Measurements from ENCODE around the gene SNCAIP.

SNCAIP gene

DNA sequence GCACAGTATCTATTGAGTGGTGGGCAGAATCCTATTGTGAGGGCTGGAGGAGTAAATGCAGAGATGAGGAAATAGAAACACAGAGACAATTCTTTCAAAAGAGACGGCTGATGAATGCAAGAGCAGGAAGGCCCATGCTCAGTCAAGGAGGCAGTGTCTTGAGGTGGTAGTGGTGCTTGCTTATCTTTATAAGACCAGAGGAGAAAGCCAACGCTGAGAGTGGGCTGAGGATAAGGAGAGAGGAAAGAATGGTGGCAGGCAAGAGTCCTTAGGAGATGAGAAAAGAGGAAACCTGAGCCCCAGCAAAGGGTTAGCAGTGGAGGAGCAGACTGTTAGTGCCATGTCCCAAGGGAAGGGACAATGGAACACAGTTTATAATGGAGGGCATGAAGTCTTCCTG, 86.0 kb downstream of the SNCAIP start:
- DNase-seq (ENCODE audit: low read depth), result no peak

GRCh38 chr5:122400341-122400740, 88.3 kb downstream of the SNCAIP start:
- DNase-seq (ENCODE audit: low read depth), result no peak

GRCh38 chr5:122400938-122401337, 88.9 kb downstream of the SNCAIP start:
- no peak for DNase-seq (ENCODE audit: low read depth)

DNA sequence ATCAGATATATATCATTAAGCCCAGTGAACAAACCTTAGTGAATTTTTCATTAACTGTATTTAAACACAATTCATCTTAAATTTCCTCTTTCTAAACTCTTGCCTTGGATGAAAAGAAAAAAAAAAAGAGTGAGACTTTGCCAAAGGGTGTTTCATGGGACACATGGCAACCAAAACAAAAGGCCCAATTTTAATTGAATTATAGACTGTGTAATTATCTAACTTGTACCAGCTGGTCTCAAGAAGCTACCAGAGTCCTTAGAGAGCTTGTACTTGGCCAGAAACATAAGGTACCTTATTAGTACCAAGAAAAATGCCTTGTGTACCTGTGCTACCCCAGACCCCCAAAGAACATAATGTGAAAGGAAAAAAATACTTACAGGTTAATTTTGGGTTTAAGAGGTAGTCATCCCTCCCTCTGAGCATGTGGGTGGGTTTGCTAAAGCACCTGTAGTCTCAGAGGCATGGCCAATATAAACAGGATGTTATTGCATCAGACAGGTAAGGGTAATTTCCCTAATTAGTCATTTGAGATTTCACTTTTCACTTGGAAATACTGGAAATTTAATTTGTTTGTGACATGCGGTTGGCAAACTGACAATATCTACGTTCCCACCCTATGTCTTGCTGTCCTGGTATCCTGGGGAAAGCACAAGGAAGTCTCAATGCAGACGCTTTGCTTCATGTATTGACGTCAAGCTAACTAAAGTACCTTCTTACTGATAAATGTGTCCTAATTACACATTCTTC, 90.1 kb downstream of the SNCAIP start:
- DNase-seq (ENCODE audit: low read depth), result no peak

DNA sequence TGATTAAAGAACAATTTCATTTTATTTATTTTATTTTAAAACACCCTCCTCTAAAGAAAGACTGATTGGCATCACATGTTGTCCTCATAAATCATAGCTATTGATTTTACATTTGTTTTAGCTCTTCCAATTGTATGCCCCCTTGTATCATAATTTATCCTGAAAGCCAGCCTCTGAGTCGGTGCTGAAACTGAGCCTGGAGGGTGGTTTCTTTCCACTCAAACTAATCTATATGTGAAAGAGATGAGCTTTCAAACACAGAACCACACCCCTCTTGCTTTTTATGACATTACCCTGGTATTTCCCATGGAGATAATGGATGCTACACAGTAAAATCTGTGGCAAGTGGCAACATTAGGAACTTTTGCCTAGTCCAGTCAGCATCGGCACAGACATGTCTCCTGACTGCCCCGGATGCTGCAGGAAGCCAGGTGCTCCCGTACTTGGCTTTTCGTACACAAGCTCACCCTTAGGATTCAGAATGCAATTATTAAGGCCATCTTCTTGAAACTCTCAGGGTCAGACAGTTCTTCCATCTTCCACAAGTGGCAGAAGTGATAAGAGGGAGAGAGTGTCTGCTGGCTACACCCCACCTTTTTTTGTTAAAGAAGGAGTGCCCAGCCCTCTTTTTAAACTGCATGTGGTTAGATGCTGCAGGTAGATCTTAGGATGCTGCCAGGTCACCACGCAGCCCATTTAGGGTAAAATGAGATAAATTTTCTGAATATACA, 91.1 kb downstream of the SNCAIP start:
- no peak for DNase-seq (ENCODE audit: low read depth)

- no peak for DNase-seq (ENCODE audit: low read depth)
Measured at GRCh38 chr5:122404018-122404417, 92.0 kb downstream of the SNCAIP start.

DNA sequence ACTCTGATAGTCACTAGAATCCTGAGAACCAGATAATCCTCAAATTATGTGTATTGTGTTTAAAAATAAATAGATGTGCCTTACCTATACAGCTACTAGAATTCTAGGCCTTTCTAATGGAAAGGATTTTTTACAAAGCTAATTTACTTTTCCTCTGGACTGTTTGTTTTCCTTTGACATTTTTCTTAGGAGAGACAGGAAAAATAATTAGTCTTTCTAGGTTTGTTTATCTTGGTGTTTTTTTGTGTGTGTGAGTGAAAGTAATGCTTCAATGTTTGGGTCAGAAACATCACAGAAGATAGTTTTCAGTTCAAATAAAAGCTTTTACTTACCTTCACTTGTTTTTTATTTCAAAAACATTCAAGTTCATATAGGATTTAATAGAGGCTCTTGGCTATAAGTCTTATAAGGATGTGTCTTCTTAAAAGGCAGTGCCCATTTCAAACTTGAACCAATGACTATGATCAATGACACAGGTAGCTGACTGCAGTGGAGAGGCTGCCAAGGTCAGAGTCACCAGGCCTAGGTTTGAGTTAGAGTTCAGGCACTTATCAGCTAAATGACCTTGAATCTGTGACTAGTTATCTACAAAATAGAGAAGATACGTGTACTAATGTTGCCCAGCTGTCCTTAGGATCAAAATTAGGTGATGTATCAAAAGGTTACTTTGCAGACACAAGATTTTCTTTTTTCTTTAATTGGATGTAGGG, 92.8 kb downstream of the SNCAIP start:
- DNase-seq (ENCODE audit: low read depth), result no peak

- DNase-seq (ENCODE audit: low read depth), result no peak
Measured at GRCh38 chr5:122405751-122406150, 93.7 kb downstream of the SNCAIP start.

DNA sequence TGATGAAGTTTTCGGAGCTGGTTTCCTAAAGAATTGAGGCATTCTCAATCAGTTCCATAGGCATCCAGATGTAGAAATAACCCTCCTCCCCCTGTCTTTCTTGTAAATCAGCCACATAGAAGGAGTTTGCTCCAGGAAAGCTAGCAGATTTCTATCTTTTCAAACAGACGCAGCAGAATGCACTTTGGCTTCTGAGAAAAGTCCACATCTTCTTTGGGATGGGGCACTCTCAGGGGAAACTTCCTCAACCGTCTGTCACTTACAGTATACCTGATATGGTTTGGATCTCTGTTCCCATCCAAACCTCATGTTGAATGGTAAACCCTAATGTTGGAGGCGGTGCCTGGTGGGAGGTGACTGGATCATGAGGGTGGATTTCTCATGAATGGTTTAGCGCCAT, 94.1 kb downstream of the SNCAIP start:
- no peak for DNase-seq (ENCODE audit: low read depth)

- DNase-seq (ENCODE audit: low read depth), result no peak
Measured at GRCh38 chr5:122408592-122409224, 96.7 kb downstream of the SNCAIP start.

GRCh38 chr5:122412966-122413365, 100.9 kb downstream of the SNCAIP start:
- no peak for DNase-seq (ENCODE audit: low read depth)

DNA sequence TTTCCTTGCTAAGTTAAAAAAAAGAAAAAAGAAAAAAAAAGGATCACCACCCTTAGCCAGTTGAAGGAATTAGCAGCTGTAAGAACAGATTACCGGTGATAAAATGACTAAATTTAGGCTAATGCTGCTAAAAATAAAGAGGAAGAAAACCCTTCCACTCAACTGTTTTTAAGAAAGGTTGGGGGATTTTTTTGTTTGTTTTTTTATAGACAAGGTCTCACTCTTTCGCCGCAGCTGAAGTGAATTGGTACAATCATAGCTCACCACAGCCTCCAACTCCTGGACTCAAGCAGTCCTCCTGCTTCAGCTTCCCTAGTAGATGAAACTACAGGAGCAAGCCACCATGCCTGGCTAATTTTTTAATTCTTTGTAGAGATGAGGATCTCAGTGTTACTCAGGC, 101.7 kb downstream of the SNCAIP start:
- DNase-seq (ENCODE audit: low read depth), result no peak

DNA sequence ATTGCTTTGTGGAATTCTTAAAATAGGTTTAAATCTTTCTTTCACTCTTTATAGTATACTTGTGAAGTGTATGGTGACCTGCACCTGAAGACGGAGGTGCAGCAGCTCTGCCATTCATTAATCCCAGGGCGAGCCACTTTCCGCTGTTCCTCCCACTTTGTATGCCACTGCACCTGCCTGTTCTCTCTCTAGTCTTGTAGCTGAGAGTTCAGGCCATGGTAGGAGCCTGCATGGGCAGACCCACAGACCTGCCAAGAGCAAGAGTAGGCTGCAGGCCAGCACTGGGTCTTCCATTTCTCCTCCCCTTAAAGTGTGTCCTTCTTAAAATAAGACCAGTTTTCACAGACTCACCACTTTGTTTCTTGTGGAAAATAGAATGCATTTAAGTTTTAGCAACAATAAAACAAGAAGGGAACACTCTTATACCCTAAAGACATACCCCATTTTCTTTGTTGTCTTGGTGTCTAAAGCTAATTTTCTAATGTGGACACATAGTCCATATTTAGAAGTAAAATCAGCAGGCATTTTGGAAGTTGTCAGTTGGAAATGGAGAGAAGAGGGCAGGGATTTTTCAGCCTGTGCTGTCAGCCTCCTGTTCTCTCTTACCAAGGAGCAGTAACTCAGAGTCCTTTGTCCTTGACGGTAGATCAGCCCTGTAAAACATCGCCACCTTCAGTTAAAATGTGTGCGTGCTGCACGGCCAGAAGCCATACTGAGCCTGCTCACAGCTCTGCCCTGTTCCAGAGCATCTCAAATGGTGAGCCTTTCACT, 103.2 kb downstream of the SNCAIP start:
- DNase-seq (ENCODE audit: low read depth), result no peak

- DNase-seq (ENCODE audit: low read depth), result no peak
Measured at GRCh38 chr5:122415801-122416120, 103.7 kb downstream of the SNCAIP start.

GRCh38 chr5:122419142-122419894, 107.3 kb downstream of the SNCAIP start:
- DNase-seq (ENCODE audit: low read depth), result no peak

DNA sequence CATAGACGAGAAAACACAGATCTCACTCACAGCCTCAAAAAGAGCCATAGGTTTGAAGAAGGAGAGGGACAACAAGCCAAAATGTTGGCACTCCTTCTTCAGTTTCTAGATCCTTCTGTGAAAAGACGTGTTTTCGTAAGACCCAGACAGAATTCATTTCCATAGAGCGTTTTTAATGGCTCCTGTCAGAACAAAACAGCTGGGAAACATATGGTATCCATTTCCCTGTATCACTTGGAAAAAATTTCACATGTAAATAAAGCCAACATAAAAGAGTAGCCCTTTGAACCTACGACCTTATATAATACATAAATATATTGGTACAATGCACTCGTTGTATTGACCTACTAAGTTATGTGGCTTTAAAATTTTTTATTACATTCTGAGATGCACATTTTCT, 108.1 kb downstream of the SNCAIP start:
- DNase-seq (ENCODE audit: low read depth), result no peak

GRCh38 chr5:122420537-122421236, 108.7 kb downstream of the SNCAIP start:
- DNase-seq (ENCODE audit: low read depth), result no peak

- no peak for DNase-seq (ENCODE audit: low read depth)
Measured at GRCh38 chr5:122421374-122422079, 109.5 kb downstream of the SNCAIP start.

DNA sequence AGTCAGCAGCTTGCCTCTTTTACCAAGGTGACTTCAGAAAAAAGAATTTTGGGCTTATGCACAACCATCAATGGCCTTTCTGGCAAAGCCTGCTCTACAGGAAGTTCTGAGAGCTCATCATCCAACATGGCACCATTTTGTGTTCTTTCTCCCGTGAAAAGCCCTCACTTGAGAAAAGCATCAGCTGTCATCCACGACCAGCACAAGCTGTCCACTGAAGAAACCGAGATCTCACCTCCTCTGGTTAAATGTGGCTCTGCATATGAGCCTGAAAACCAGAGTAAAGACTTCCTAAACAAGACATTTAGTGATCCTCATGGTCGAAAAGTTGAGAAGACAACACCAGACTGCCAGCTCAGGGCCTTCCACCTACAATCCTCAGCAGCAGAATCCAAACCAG, 111.2 kb downstream of the SNCAIP start:
- DNase-seq (ENCODE audit: low read depth), result no peak

GRCh38 chr5:122424132-122424531, 112.1 kb downstream of the SNCAIP start:
- DNase-seq (ENCODE audit: low read depth), result no peak

All from activated T-cell treated with anti-CD3 and anti-CD28 coated beads for 48 hours (primary cell).